HG03159 (cell line): ENCODE data around the gene CATSPERD.
"Not testable (repeated sequence)": the region's sequence is repeated elsewhere in the genome, so short reads cannot be mapped to it uniquely, and the experiment has no call there.

Experiments
- ATAC-seq: cut with Tn5 transposase; IDR thresholded peaks from one replicate; pipeline ENCODE4 v1.9.1; 2021; ENCODE audit warnings: mild to moderate bottlenecking, moderate library complexity; ENCODE audit not compliant: unreplicated experiment

Gene CATSPERD

GRCh38 chr19:5697022-5697889 is 23.2 kb upstream of the CATSPERD start:
- ATAC-seq: no peak

DNA sequence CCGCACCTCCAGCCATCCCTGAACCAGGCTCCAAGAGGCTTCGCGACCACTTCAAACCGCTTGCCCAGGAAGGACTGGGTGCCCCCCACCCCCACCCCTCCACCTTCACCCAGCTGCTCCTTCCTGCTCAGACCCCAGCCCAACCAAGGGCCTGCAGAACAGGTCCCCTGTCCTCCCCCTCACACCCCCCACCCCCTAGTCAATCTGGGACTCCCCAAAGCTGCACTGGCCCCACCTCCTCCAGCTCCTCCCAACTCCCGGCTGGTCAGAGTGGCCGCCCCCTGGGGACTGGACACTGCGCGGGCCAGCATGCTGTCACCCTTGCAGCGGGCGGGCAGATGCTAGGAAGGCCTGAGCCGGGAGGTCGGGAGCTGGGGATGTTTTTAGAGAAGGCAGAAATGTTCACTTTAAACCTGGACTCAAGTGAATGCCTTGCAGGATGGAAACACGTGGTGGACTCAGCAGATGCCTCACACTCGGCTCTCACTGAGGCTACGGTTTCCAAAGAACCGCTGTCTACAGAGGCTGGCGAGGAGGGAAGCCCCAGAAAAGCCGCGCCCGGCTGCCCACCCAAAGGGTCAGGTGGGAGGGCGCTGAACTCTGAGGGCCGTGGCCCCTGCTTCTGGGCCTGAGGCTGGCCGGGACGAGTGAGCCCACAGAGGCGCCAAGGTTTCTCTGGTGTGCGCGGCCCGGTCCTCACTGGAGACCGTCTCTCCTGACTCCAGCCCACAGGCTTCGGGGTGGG is 22.4 kb upstream of the CATSPERD start:
- no peak for ATAC-seq

DNA sequence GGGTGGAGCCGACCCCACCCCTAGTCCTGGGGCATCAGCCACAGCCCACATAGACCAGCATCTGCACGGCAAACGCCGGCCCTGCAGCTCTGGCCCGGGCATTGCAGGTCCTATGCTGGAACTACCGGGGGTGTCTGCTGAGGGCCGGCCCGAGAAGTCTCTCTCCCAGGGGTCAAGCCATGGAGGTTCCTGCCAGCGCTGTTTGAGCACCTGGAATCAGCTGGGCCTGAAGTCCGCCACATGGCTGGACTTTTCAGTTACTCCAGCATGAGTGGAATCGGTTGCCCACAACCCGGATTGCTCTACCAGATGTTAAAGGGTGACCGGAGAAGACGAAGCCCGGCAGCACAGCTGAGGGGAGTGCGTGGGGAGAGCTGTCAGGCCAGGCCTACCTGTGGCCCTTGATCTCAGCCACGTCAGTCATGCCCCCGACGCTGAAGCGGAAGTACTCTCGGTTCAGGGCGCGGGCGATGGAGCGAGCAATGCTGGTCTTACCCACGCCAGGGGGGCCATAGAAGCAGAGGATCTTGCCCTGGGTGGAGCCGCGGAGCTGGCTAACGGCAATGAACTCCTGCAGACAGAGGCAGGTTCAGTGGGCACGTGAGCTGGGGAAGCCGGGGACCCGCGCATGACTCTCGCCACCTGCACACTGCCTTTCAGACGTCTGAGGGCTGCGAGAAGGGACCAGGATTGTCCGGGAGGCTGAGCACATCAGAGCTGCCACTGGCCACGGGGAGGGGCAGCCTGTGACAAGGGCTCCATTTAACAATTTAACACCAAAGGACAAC is 21.6 kb upstream of the CATSPERD start:
- no peak for ATAC-seq

GRCh38 chr19:5700455-5701092 is 19.9 kb upstream of the CATSPERD start:
- no peak for ATAC-seq

DNA sequence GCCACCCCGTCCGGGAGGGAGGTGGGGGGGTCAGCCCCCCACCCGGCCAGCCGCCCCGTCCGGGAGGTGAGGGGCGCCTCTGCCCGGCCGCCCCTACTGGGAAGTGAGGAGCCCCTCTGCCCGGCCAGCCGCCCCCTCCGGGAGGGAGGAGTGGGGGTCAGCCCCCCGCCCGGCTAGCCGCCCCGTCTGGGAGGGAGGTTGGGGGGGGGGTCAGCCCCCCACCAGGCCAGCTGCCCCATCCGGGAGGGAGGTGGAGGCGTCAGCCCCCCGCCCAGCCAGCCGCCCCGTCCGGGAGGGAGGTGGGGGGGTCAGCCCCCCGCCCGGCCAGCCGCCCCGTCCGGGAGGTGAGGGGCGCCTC is 18.4 kb upstream of the CATSPERD start:
- not testable (repeated sequence) for ATAC-seq

DNA sequence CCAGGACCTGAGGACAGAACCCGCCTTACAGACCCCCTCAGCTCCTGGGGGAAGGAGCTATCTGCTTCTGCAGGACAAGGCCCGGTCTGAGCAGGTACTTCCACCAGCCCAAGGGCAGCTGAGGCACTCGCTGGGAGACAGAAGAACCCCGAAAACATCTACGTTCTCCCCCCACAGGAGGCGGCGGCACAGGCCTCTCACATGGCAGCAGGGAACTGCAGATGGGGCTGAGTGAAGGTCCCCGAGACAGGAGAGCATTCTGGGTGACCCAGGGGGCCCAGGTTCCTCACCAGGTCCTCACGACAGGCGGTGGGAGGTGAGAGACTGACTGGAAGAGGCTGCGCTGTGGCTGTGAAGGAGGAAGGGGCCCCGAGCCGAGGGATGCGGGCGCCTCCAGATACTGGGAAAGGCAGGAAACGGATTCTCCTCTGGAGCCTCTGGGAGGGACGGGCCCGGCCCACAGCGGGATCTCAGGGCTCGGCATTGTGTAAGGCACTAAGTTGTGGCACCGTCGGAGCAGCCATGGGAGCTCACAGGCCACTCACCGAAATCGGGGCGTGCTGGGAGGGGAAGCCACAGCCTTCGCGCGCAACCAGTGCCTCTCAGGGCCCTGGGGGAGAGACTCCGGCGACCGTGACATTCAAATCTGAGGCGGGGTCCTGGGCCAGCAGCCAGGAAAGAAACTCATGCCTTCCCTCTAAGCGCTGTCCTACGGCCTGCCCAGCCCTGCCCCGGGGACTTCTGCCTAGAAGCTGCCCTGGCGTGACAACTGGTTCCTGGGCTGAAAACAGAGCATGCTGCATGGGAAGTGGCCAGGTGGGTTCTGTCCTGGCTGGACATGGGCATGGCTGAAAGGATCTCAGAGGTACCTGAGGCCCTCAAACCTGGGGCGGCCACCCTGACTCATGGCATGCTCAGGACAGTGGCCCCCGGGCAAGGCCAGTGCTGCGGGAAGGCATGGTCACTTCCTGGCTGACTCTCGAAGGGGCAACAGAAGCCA is 16.3 kb upstream of the CATSPERD start:
- ATAC-seq: no peak

DNA sequence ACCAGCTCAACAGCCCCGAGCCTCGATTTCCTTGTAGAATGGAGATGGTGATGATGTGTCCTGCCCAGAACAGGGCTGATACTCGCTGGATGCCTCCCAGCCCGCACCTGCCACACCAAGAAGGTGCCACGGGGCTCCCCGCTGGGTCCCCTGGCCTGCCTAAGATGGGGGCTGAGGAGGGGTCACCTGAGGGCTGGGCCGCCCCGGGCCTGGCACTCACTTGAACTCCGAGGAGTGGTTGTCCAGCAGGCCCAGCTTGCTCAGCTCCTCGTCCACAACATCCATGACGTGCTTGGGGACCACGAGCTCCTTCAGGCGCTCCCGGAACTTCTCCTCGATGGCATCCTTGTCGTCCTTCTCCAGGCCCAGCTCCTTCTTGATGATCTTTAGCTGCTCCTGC is 14.9 kb upstream of the CATSPERD start:
- ATAC-seq: no peak

- ATAC-seq: no peak
These were observed 13.4 kb upstream of the CATSPERD start for GRCh38 chr19:5706876-5707573.

DNA sequence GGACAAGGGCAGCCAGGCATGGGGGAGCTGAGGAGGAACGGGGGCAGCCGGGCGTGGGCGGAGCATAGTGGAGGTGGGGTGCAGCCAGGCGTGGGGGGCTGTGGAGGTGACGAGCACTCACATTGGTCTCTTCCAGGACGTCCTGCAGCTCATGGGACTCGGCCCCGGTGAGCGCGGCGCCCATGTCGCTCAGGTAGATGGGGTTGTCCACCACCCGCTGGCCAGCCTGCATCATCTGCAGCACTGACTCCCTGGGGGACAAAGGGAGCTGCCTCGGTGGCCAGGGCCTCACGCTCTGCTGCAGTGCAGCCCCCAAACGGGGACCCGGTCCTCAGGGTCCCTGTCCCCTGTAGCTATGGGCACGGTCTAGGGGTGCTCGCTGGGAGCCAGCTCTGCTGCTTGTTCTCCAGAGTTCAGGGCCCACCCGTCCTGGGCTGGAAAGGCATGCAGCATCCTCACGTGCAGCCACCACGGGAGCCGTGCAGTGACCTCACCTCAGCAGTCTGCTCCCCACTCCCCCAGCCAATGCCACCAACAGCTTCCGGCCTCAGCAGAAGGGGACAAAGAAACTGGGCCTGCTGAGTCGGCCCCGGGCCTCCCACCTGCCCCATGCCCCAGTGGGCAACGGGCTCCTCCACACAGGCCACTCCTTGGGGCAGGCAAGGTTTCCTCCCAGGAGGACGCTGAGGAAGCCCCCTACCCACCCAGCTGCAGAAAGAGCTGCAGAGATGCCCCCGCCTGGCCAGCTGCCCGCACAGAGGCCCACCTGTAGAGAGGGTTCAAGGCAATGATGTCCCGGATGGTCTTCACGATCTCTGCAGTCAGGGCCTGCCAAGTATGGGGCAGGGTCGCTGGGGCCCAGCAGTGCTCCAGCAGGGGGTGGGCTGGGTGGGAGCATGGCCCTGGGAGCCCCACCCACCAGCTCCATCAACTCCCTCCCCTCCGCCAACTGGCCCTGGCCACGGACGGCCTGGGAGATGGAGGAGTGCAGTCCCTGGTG is 12.6 kb upstream of the CATSPERD start:
- no peak for ATAC-seq

- no peak for ATAC-seq
These were observed 9.4 kb upstream of the CATSPERD start for GRCh38 chr19:5711025-5711424.

DNA sequence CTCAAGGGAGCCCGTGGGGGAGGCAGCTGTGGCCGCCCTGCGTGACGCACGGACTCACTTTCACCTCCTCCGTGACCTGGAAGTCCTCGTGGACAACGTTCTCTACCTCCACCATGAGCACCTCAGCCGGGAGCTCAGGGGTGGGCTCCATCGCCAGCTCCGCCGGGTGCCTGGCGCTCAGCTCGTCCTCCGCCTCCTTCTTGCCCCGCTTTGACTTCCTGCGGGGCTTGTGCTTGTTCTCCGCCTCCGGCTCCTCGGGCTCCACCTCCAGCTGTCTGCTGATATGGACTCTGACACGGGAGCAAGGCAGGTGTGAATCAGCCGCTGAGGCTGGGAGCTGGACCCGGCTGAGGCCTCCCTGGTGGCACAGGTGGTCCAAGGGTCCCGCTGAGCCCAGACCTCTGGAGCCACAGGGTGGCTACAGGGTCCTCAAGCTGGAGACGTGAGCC is 8.7 kb upstream of the CATSPERD start:
- ATAC-seq: no peak

DNA sequence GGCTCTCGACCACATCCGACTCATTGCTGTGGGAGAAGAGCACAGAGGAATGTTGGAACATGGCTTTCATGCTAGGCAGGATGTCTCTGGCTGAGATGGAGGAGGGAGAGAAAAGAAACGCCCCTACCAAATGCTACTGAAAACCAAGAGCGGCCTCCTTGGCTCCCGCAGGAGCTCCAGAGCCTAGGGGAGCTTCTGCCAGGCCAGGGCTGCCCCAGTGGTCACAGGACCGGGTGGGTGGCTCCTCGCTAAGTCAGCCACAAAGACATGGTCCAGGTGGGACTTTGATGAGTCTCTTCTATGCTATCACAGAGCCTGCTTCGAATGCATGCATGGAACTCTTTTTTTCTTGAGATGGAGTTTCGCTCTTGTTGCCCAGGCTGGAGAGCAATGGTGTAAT is 7.2 kb upstream of the CATSPERD start:
- no peak for ATAC-seq

- ATAC-seq: no peak
These were observed 5.6 kb upstream of the CATSPERD start for GRCh38 chr19:5714816-5715215.

DNA sequence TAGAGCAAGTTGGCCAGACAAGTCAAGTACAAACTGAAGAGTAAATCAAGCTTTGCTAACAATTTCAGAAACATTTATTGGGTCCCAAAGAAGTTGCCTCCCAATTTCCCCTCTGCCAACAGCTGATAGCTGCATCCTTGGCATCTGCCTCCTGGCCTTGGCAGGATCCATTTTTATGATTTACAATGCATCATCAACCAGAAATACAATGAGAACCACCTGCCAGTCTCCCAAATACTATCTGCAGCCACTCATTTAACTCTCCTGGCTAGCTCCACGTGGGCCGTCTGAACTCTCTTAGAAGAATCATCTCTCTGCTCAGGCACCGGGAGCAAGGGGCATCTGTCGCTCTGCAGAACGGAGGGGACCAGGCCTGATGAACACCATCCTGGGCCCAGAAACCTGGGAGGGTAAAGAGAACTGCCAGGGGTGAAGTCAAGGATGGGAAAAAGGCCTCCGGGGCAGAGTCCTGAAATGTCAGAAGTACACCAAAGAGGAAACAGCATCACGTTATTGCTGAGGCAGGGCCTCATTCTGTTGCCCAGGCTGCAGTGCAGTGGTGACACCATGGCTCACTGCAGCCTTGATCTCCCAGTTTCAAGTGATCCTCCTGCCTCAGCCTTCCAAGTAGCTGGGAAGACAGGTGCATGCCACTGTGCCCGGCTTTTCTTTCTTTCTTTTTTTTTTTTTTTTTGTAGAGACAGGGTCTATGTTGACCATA is 3.1 kb upstream of the CATSPERD start:
- ATAC-seq: no peak

- no peak for ATAC-seq
These were observed 2.3 kb upstream of the CATSPERD start for GRCh38 chr19:5718037-5718578.

GRCh38 chr19:5718579-5719273 is 1.7 kb upstream of the CATSPERD start:
- ATAC-seq: no peak
